MM.1S (cell line): ENCODE results near the gene ISCA1.

Source experiments
- DNase-seq: peaks from one replicate; pipeline ENCODE4 v3.0.0-alpha.2; 2015
- H2AFZ ChIP-seq: fragments of 300-600 bp; sonication (generic); 2 replicates; pipeline ENCODE4 v1.6.0; 2016; ENCODE audit warnings: antibody characterized with exemption, low read length
- H3F3A ChIP-seq: fragments of 300-600 bp; sonication (generic); 2 replicates; pipeline ENCODE4 v1.6.1; 2016; ENCODE audit warnings: mild to moderate bottlenecking, antibody characterized with exemption, low read length, moderate library complexity, mixed read lengths; ENCODE audit not compliant: insufficient read depth
- H3K27ac ChIP-seq: fragments of 300-600 bp; sonication (generic); 2 replicates; pipeline ENCODE4 v1.5.1; 2016; ENCODE audit warnings: mild to moderate bottlenecking, low read length
- H3K27me3 ChIP-seq: fragments of 300-600 bp; sonication (generic); replicated peaks from 2 replicates; pipeline ENCODE4 v1.6.0; 2016; ENCODE audit warnings: low read length; ENCODE audit not compliant: insufficient read depth
- H3K36me3 ChIP-seq: fragments of 300-600 bp; sonication (generic); replicated peaks from 2 replicates; pipeline ENCODE4 v1.6.1; 2016; ENCODE audit warnings: mild to moderate bottlenecking, low read length, mixed read lengths; ENCODE audit not compliant: insufficient read depth
- H3K4me1 ChIP-seq: fragments of 300-600 bp; sonication (generic); 2 replicates; pipeline ENCODE4 v1.6.1; 2016; ENCODE audit warnings: low read length, mixed read lengths
- H3K4me2 ChIP-seq: fragments of 300-600 bp; sonication (generic); 2 replicates; pipeline ENCODE4 v1.6.0; 2016; ENCODE audit warnings: low read depth, low read length
- H3K4me3 ChIP-seq: fragments of 300-600 bp; sonication (generic); 2 replicates; pipeline ENCODE4 v1.5.1; 2016; ENCODE audit warnings: low read length, mixed read lengths
- H3K79me2 ChIP-seq: fragments of 300-600 bp; sonication (generic); 2 replicates; pipeline ENCODE4 v1.6.1; 2016; ENCODE audit warnings: mixed run types, low read length, mixed read lengths
- H3K9ac ChIP-seq: fragments of 300-600 bp; sonication (generic); 2 replicates; pipeline ENCODE4 v1.6.1; 2016; ENCODE audit warnings: low read length, mixed read lengths
- H3K9me2 ChIP-seq: fragments of 300-600 bp; sonication (generic); replicated peaks from 2 replicates; pipeline ENCODE4 v1.6.1; 2016; ENCODE audit warnings: mild to moderate bottlenecking, low read length, mixed read lengths; ENCODE audit not compliant: insufficient read depth
- H3K9me3 ChIP-seq: fragments of 300-600 bp; sonication (generic); replicated peaks from 2 replicates; pipeline ENCODE4 v1.6.1; 2016; ENCODE audit warnings: mild to moderate bottlenecking, low read length, mixed read lengths; ENCODE audit not compliant: insufficient read depth
- H4K20me1 ChIP-seq: fragments of 300-600 bp; sonication (generic); 2 replicates; pipeline ENCODE4 v1.6.1; 2016; ENCODE audit warnings: mild to moderate bottlenecking, low read length, moderate library complexity, mixed read lengths; ENCODE audit not compliant: insufficient read depth
- EZH2 ChIP-seq: fragments of 300-600 bp; sonication (generic); optimal IDR thresholded peaks from 2 replicates; pipeline ENCODE3; 2017; ENCODE audit warnings: low read depth, mild to moderate bottlenecking, antibody characterized with exemption, low read length, mixed read lengths
- EZH2phosphoT487 ChIP-seq: fragments of 300-600 bp; sonication (generic); IDR thresholded peaks from 2 replicates; pipeline ENCODE4 v1.6.1; 2018; ENCODE audit warnings: antibody characterized with exemption, low read length
- TF ChIP-seq, protein P1 (sequence below): fragments of 300-600 bp; sonication (generic); IDR thresholded peaks from 2 replicates; pipeline ENCODE4 v1.5.1; 2016; ENCODE audit warnings: antibody characterized with exemption, low read length, mixed read lengths

The ISCA1 gene

DNA sequence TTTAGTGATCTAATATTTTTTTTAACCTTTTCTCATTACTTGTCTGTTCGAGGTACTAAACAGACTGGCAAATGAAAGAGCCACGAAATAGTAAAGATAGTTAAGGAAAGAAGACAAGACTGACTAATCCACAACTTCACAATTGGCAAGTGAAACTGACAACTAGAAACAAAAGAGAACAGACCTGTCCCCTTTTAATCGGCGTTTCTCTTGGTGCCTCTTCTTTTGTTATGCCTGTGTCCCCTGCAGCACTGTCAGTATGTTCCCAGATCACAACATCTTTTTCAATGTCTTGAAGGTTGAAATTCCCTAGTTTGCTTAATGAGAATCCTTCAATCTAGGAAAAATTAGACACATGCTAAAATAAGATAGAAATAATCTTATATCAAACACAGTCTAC lies 45.8 kb upstream of the ISCA1 start:
- no peak overlapping the region for H3K27ac ChIP-seq
- H3K4me3 ChIP-seq = no peak overlapping the region
- H3K9me2 ChIP-seq = no peaks in the 10 kb centered on the region

DNA sequence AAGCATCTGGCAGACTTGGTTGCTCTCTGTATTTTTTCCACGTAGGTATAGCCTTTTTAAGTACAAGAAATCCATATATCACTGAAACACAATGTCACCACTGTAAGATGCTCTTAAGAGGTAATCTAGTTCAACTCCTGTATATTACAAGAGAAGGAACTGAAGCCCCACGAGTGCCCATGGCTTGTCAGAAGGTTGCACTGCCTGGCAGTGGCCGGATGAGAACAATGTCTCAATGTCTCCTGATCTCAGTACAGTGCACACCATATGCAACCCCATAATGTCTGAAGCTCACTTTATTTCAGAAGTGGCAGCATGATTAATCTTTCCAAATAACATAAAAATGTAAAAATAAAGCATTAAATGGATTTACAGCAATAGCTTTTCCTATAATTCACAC lies 44.2 kb upstream of the ISCA1 start:
- no peaks in the 10 kb centered on the region for H3K27me3 ChIP-seq
- no peaks in the 10 kb centered on the region for H3K79me2 ChIP-seq
- no peaks in the 10 kb centered on the region for H3K4me1 ChIP-seq
- peaks cover 19% of the 10 kb centered on the region for H3K36me3 ChIP-seq
- no peak overlapping the region for H2AFZ ChIP-seq
- H3K4me3 ChIP-seq = no peak overlapping the region
- no peak overlapping the region for H3K27ac ChIP-seq
- no peak for TF ChIP-seq EZH2
- TF ChIP-seq, protein P1, sequence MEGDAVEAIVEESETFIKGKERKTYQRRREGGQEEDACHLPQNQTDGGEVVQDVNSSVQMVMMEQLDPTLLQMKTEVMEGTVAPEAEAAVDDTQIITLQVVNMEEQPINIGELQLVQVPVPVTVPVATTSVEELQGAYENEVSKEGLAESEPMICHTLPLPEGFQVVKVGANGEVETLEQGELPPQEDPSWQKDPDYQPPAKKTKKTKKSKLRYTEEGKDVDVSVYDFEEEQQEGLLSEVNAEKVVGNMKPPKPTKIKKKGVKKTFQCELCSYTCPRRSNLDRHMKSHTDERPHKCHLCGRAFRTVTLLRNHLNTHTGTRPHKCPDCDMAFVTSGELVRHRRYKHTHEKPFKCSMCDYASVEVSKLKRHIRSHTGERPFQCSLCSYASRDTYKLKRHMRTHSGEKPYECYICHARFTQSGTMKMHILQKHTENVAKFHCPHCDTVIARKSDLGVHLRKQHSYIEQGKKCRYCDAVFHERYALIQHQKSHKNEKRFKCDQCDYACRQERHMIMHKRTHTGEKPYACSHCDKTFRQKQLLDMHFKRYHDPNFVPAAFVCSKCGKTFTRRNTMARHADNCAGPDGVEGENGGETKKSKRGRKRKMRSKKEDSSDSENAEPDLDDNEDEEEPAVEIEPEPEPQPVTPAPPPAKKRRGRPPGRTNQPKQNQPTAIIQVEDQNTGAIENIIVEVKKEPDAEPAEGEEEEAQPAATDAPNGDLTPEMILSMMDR = no peak
- no peak for TF ChIP-seq EZH2phosphoT487
- no peaks in the 10 kb centered on the region for H3K9me2 ChIP-seq
- no peaks in the 10 kb centered on the region for H4K20me1 ChIP-seq
- H3F3A ChIP-seq = no peaks in the 10 kb centered on the region
- H3K9me3 ChIP-seq = no peaks in the 10 kb centered on the region
- H3K4me2 ChIP-seq = no peak overlapping the region
- no peak for DNase-seq
- no peak overlapping the region for H3K9ac ChIP-seq

More for the DNA sequence above, 45.8 kb upstream of the ISCA1 start:
- Histone ChIP-seq H3K9me3 (no peaks in the 10 kb centered on the region), H3K79me2 (no peaks in the 10 kb centered on the region), H3K4me2 (no peak overlapping the region), H3K27me3 (no peaks in the 10 kb centered on the region), H3K4me1 (no peaks in the 10 kb centered on the region), H3K36me3 (peaks cover 14% of the 10 kb centered on the region), H4K20me1 (no peaks in the 10 kb centered on the region), H3K9ac (no peak overlapping the region), H2AFZ (no peak overlapping the region), H3F3A (no peaks in the 10 kb centered on the region)
- no peak for TF ChIP-seq EZH2phosphoT487
- TF ChIP-seq EZH2 = no peak
- TF ChIP-seq, protein P1 = no peak
- no peak for DNase-seq

DNA sequence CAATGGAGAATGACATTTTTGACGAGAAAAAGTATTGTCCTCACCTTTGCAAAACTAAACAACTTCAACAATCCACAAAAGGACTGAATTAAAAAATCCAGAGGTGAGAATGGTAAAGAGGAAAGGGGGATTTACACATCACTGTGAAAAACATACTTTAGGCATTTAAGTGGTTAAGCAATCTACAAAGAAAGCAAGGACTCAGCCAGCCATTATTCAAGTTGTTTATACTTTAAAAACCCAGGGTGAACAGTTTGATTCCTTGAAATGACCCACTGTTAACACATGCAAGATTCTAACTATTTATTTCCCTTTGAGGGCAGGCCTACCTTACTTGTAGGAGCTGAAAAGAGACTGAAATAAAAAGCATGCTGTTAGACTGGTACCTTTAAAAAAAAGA lies 42.6 kb upstream of the ISCA1 start:
- Histone ChIP-seq H3K36me3 (peaks cover 24% of the 10 kb centered on the region), H4K20me1 (no peaks in the 10 kb centered on the region)

More for the DNA sequence above, 42.6 kb upstream of the ISCA1 start:
- H3F3A ChIP-seq = no peaks in the 10 kb centered on the region
- DNase-seq = no peak
- TF ChIP-seq, protein P1 = no peak
- TF ChIP-seq EZH2phosphoT487 (no peak), EZH2 (no peak)
- H2AFZ ChIP-seq = no peak overlapping the region
- no peak overlapping the region for H3K27ac ChIP-seq
- no peak overlapping the region for H3K9ac ChIP-seq
- H3K27me3 ChIP-seq = no peaks in the 10 kb centered on the region
- H3K9me3 ChIP-seq = no peaks in the 10 kb centered on the region
- H3K9me2 ChIP-seq = no peaks in the 10 kb centered on the region
- H3K4me1 ChIP-seq = no peaks in the 10 kb centered on the region
- no peak overlapping the region for H3K4me2 ChIP-seq
- no peak overlapping the region for H3K4me3 ChIP-seq
- H3K79me2 ChIP-seq = no peaks in the 10 kb centered on the region
